Fibroblast of lung (primary cell): ENCODE results near the gene BUB1B. TPM values are rescaled to one million over a fixed set of nuclear protein-coding genes. Genes with fewer than 3 reads are reported as not detected.

Experiments used
- DNase-seq, 2 donors: peaks; one replicate each; pipeline versions ENCODE4 v3.0.0 to v3.0.0-alpha.2; 2010; ENCODE audit warnings: low read depth in 2 of 2
- H2AFZ ChIP-seq: 2 replicates; pipeline ENCODE4 v1.5.1; 2012; ENCODE audit warnings: low read length, control low read depth, inconsistent platforms
- H3K27ac ChIP-seq: 2 replicates; pipeline ENCODE4 v1.5.1; 2011; ENCODE audit warnings: low read length, control low read depth; ENCODE audit not compliant: insufficient read depth
- H3K27me3 ChIP-seq: 2 replicates; pipeline ENCODE4 v1.5.1; 2011; ENCODE audit warnings: mild to moderate bottlenecking, low read length; ENCODE audit not compliant: control insufficient read depth, insufficient read depth
- H3K36me3 ChIP-seq: 2 replicates; pipeline ENCODE4 v1.5.1; 2011; ENCODE audit warnings: low read length; ENCODE audit not compliant: control insufficient read depth, insufficient read depth
- H3K4me1 ChIP-seq: 2 replicates; pipeline ENCODE4 v1.5.1; 2011; ENCODE audit warnings: low read length; ENCODE audit not compliant: control insufficient read depth, insufficient read depth; ENCODE audit errors: extremely low read depth
- H3K4me2 ChIP-seq: 2 replicates; pipeline ENCODE4 v1.5.1; 2011; ENCODE audit warnings: low read length, control low read depth; ENCODE audit not compliant: insufficient read depth; ENCODE audit errors: extremely low read depth
- H3K4me3 ChIP-seq, 4 experiments: fragments of 200-600 bp in 1 of 4; sonication (generic) in 1 of 4; replicated peaks in 1 of 4; 2 replicates each; pipeline ENCODE4 v1.5.1; 2011 to 2016; ENCODE audit warnings: low read length in 4 of 4, low read depth in 3 of 4, mild to moderate bottlenecking in 3 of 4, control low read depth in 2 of 4, inconsistent platforms in 1 of 4, mixed read lengths in 1 of 4; ENCODE audit not compliant: insufficient read depth in 1 of 4; ENCODE audit errors: control extremely low read depth in 1 of 4
- H3K79me2 ChIP-seq: 2 replicates; pipeline ENCODE4 v1.5.1; 2012; ENCODE audit warnings: mild to moderate bottlenecking, low read length, inconsistent platforms; ENCODE audit not compliant: control insufficient read depth, insufficient read depth
- H3K9ac ChIP-seq: 2 replicates; pipeline ENCODE4 v1.5.1; 2011; ENCODE audit warnings: mild to moderate bottlenecking, low read length, control low read depth; ENCODE audit not compliant: insufficient read depth
- H3K9me3 ChIP-seq: 2 replicates; pipeline ENCODE4 v1.5.1; 2012; ENCODE audit warnings: low read depth, low read length; ENCODE audit not compliant: control insufficient read depth, insufficient read depth
- H4K20me1 ChIP-seq: 2 replicates; pipeline ENCODE4 v1.5.1; 2011; ENCODE audit warnings: low read length; ENCODE audit not compliant: control insufficient read depth, insufficient read depth; ENCODE audit errors: extremely low read depth
- CTCF ChIP-seq, 2 donors: IDR thresholded peaks in 1 of 2; conservative IDR thresholded peaks in 1 of 2; 1 replicate in 1 of 2; 2 replicates in 1 of 2; pipeline ENCODE4 v1.5.1; 2011 to 2012; ENCODE audit warnings: low read length in 2 of 2, control low read depth in 1 of 2, inconsistent platforms in 1 of 2, low read depth in 1 of 2, mild to moderate bottlenecking in 1 of 2
- EZH2 ChIP-seq: IDR thresholded peaks from 2 replicates; pipeline ENCODE4 v1.5.1; 2012; ENCODE audit warnings: low read length, control low read depth, mild to moderate bottlenecking; ENCODE audit errors: missing control alignments
- polyA plus RNA-seq, 2 donors: library from polyadenylated mRNA; depleted of rRNA in 1 of 2; stranded (reverse) in 1 of 2; unstranded in 1 of 2; fragments of >200 nt; gene quantifications; 2 replicates each; pipeline ENCODE4 v1.2.1, GENCODE V29; 2011 to 2012; ENCODE audit warnings: missing spikeins in 1 of 2
- total RNA-seq: library from RNA; depleted of rRNA; stranded (reverse); fragments of >200 nt; gene quantifications from 2 replicates; pipeline ENCODE4 v1.2.1, GENCODE V29; 2014

BUB1B gene
- total and polyA plus RNA-seq, 2 donors (not counting 1 experiment from before 2014, with no cell fraction given): 5.4 to 6.9 TPM

GRCh38 chr15:40253167-40253790 lies 92.4 kb downstream of the BUB1B start:
- Histone ChIP-seq H3K4me3 (peak overlapping the region in 3 of 4 experiments; percentile 33 to 49 (median 43)), H3K79me2 (no peaks in the 10 kb centered on the region), H3K27me3 (peaks cover 40% of the 10 kb centered on the region), H3K4me2 (peak overlapping the region; percentile 58), H2AFZ (no peak overlapping the region), H3K4me1 (no peaks in the 10 kb centered on the region), H3K9ac (no peak overlapping the region), H4K20me1 (no peaks in the 10 kb centered on the region), H3K36me3 (no peaks in the 10 kb centered on the region), H3K27ac (no peak overlapping the region), H3K9me3 (no peaks in the 10 kb centered on the region)
- TF ChIP-seq EZH2 (peak; percentile 68), CTCF (conservative IDR thresholded peaks at IDR 0.05 in 1 of 2, IDR thresholded peaks at IDR 0.05 in 1 of 2; ENCODE audit: low read depth in 1 of 2, low read length in 2 of 2) (no peak)
- DNase-seq: no peak

GRCh38 chr15:40254452-40254851 lies 93.6 kb downstream of the BUB1B start:
- no peaks in the 10 kb centered on the region for H4K20me1 ChIP-seq
- no peak overlapping the region for H2AFZ ChIP-seq
- no peak overlapping the region for H3K4me2 ChIP-seq
- no peaks in the 10 kb centered on the region for H3K4me1 ChIP-seq
- TF ChIP-seq CTCF (conservative IDR thresholded peaks at IDR 0.05 in 1 of 2, IDR thresholded peaks at IDR 0.05 in 1 of 2; ENCODE audit: low read depth in 1 of 2, low read length in 2 of 2): no peak
- TF ChIP-seq EZH2: no peak
- no peak overlapping the region for H3K4me3 ChIP-seq
- H3K79me2 ChIP-seq: no peaks in the 10 kb centered on the region
- H3K9ac ChIP-seq: no peak overlapping the region
- no peaks in the 10 kb centered on the region for H3K36me3 ChIP-seq
- no peak for DNase-seq
- H3K27me3 ChIP-seq: peaks cover 40% of the 10 kb centered on the region
- H3K27ac ChIP-seq: no peak overlapping the region
- no peaks in the 10 kb centered on the region for H3K9me3 ChIP-seq

- Histone ChIP-seq H3K79me2 (no peaks in the 10 kb centered on the region), H3K4me3 (no peak overlapping the region), H2AFZ (no peak overlapping the region), H3K36me3 (no peaks in the 10 kb centered on the region), H3K9me3 (no peaks in the 10 kb centered on the region), H4K20me1 (no peaks in the 10 kb centered on the region), H3K9ac (no peak overlapping the region), H3K27ac (no peak overlapping the region), H3K4me1 (no peaks in the 10 kb centered on the region), H3K27me3 (peaks cover 40% of the 10 kb centered on the region), H3K4me2 (no peak overlapping the region)
- TF ChIP-seq EZH2 (no peak), CTCF (conservative IDR thresholded peaks at IDR 0.05 in 1 of 2, IDR thresholded peaks at IDR 0.05 in 1 of 2; ENCODE audit: low read depth in 1 of 2, low read length in 2 of 2) (no peak)
- DNase-seq: no peak
Measured at GRCh38 chr15:40255033-40255432, 94.2 kb downstream of the BUB1B start.
